ENCODE results near the gene PDLIM3. TPM values are rescaled to one million over a fixed set of nuclear protein-coding genes. Genes with fewer than 3 reads are reported as not detected.
A peak's percentile ranks its signal among the peaks of the same experiment; 100 is the strongest.
"Not testable (repeated sequence)": the region's sequence is repeated elsewhere in the genome, so short reads cannot be mapped to it uniquely, and the experiment has no call there.

PDLIM3 gene
- total and polyA plus RNA-seq, 8 donors = 12.9 to 43.1 (median 14.9) TPM

DNA sequence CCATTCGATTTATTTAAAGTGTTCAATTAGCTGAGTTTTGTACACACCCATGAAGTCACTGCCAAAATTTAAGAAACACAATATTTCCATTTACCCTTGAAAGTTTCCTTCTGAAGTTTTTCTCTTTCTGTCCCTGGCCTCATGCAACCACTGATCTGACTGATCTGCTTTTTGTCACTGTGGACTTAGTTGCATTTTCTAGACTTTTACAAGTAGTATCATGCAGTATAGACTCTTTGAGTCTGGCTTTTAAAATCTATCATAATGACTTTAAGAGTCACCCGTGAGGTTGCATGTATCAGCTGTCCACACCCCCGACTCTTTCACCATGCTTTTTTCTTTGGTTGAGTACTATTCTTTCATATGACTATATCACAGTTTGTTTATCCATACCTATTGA, 29.0 kb upstream of the PDLIM3 start:
- Histone ChIP-seq H3K27me3 (no peaks in the 10 kb centered on the region), H3K27ac (no peak overlapping the region), H3K4me3 (no peak overlapping the region), H3K9me3 (peaks cover 0 to 2% of the 10 kb centered on the region in 2 donors), H3K36me3 (no peaks in the 10 kb centered on the region), H3K4me1 (peaks cover 3 to 23% of the 10 kb centered on the region in 2 donors)
- intact Hi-C loops (cut with DNase I) = no loop called here
- TF ChIP-seq, protein P1, sequence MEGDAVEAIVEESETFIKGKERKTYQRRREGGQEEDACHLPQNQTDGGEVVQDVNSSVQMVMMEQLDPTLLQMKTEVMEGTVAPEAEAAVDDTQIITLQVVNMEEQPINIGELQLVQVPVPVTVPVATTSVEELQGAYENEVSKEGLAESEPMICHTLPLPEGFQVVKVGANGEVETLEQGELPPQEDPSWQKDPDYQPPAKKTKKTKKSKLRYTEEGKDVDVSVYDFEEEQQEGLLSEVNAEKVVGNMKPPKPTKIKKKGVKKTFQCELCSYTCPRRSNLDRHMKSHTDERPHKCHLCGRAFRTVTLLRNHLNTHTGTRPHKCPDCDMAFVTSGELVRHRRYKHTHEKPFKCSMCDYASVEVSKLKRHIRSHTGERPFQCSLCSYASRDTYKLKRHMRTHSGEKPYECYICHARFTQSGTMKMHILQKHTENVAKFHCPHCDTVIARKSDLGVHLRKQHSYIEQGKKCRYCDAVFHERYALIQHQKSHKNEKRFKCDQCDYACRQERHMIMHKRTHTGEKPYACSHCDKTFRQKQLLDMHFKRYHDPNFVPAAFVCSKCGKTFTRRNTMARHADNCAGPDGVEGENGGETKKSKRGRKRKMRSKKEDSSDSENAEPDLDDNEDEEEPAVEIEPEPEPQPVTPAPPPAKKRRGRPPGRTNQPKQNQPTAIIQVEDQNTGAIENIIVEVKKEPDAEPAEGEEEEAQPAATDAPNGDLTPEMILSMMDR (IDR thresholded peaks at IDR 0.05) = no peak
- ATAC-seq (no peak), DNase-seq (no peak)

DNA sequence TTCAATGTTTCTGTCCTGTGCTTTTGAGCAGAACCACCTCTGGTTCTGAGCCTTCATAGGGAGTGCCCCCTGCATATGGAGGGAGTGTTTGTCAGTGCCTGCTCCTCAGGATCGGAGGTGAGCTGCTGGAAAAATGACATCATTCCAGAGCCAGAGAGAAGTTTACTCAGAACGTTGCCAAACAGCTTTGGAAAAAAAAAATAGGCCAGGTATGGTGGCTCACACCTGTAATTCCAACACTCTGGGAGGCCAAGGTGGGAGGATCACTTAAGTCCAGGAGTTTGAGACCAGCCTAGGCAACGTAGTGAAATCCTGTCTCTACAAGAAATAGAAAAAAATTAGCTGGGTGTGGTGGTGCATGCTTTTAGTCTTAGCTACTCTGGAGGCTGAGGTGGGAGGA, 27.2 kb upstream of the PDLIM3 start:
- intact Hi-C loops (cut with DNase I) = no loop called here
- no peak for DNase-seq

DNA sequence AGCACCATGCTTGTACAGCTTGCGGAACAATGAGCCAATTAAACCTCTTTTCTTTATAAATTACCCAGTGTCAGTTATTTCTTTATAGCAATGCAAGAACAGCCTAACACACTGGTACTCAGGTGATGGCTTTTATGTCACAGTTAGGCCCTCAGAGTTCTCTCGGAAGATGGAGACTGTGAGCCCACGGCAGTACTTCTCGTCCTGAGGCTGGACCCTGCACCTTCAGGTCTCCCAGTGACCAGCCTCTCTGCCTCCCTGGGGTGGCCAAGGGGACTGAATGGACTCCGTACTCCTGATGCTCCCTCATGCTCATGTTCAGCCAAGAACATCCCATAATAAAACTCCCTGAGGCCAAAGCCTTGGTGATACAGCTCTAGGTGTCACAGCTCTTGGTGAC, 25.0 kb upstream of the PDLIM3 start:
- intact Hi-C loops (cut with DNase I) = no loop called here
- Histone ChIP-seq H3K27me3 (no peaks in the 10 kb centered on the region), H3K36me3 (no peaks in the 10 kb centered on the region), H3K4me1 (no peaks in the 10 kb centered on the region), H3K27ac (no peak overlapping the region), H3K4me3 (no peak overlapping the region), H3K9me3 (peaks cover 0 to 2% of the 10 kb centered on the region in 2 donors)
- ATAC-seq (no peak), DNase-seq (no peak)
- TF ChIP-seq, protein P1 (IDR thresholded peaks at IDR 0.05) = no peak

More for the DNA sequence above, 27.2 kb upstream of the PDLIM3 start:
- no peak overlapping the region for H3K27ac ChIP-seq
- TF ChIP-seq, protein P1 (IDR thresholded peaks at IDR 0.05) = no peak
- peaks cover 0 to 2% of the 10 kb centered on the region in 2 donors for H3K9me3 ChIP-seq
- H3K4me1 ChIP-seq = peaks cover 3 to 17% of the 10 kb centered on the region in 2 donors
- H3K4me3 ChIP-seq = no peak overlapping the region
- ATAC-seq = no peak
- no peaks in the 10 kb centered on the region for H3K36me3 ChIP-seq
- no peaks in the 10 kb centered on the region for H3K27me3 ChIP-seq

DNA sequence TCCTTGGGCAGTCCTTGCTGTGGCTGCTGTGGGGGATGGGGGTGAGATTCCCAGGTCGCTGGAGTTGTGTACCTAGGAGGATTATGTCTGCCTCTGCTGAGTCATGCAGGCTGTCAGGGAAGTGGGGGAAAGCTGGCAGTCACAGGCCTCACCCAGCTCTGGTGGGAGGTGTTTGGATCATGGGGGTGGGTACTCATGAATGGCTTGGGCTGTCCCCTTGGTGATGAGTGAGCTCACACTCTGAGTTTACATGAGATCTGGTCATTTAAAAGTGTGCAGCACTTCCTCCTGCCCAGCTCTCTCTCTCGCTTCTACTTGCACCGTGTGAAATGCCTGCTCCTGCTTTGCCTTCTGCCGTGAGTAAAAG, 24.6 kb upstream of the PDLIM3 start:
- Histone ChIP-seq H3K36me3 (no peaks in the 10 kb centered on the region), H3K9me3 (no peaks in the 10 kb centered on the region), H3K27ac (no peak overlapping the region), H3K4me1 (no peaks in the 10 kb centered on the region), H3K27me3 (no peaks in the 10 kb centered on the region), H3K4me3 (no peak overlapping the region)
- DNase-seq = peak in 1 of 4 donors; percentile 70
- TF ChIP-seq, protein P1 (IDR thresholded peaks at IDR 0.05) = no peak
- peak; percentile 95 for ATAC-seq
- intact Hi-C loops (cut with DNase I) = no loop called here

DNA sequence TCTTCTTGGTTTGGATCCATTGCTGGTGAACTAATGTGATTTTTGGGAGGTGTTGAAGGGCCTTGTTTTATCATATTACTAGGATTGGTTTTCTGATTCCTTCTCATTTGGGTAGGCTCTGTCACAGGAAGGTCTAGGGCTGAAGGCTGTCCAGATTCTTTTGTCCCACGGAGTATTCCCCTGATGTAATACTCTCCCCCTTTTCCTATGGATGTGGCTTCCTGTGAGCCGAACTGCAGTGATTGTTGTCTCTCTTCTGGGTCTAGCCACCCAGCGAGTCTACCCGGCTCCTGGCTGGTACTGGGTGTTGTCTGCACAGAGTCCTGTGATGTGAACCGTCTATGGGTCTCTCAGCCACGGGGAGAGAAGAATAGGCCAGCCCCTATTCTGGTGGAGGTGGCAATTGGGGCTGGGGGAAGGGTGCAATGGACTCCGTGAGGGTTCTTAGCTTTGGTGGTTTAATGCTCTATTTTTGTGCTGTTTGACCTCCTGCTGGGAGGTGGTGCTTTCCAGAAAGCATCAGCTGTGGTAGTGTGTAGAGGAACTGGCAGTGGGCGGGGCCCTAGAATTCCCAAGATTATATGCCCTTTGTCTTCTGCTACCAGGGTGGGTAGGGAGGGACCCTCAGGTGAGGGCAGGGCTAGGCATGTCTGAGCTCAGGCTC, 24.1 kb upstream of the PDLIM3 start:
- ATAC-seq; DNase-seq; H3K4me3 ChIP-seq; H3K4me1 ChIP-seq; H3K27ac ChIP-seq; H3K36me3 ChIP-seq; H3K9me3 ChIP-seq; H3K27me3 ChIP-seq; intact Hi-C loops (cut with DNase I): not testable (repeated sequence)

All from left lung (tissue), 10 donors.